ENCODE data around the gene CLCN3.
A peak's percentile ranks its signal among the peaks of the same experiment; 100 is the strongest.

Gene CLCN3

DNA sequence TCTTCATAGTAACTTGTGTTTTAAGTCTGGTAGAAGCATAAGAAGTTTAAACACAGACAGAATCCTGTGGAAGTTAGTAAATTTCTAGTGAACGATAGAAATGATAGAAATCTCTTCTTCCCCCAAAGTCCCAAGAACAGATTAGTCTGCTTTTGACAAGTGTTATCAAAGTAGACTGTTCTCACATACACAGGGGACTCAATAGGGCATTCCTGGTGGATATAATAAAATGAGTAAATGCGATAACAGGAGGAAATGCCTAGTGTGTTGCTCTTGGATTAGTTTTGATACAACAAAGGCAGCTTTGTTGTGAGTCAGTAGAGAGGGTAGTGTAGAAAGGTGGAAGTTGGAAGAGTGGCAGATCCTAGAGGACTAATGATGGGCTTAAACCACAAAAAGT, 43.5 kb downstream of the CLCN3 start:
- H4K20me1 ChIP-seq (ENCODE audit: insufficient read depth, low read length, poor library complexity, severe bottlenecking): no peaks in the 10 kb centered on the region
- H3K27me3 ChIP-seq (ENCODE audit: insufficient read depth, low read length, poor library complexity, severe bottlenecking): no peaks in the 10 kb centered on the region
- no peak overlapping the region for H3K4me2 ChIP-seq (ENCODE audit: low read depth, low read length, poor library complexity, severe bottlenecking)
- no peaks in the 10 kb centered on the region for H3K36me3 ChIP-seq (ENCODE audit: insufficient read depth, low read length)
- no peak overlapping the region for H3K4me3 ChIP-seq (ENCODE audit: low read length, poor library complexity, severe bottlenecking)
- TF ChIP-seq EZH2phosphoT487 (IDR thresholded peaks at IDR 0.05; ENCODE audit: borderline replicate concordance): no peak
- TF ChIP-seq, protein P1, sequence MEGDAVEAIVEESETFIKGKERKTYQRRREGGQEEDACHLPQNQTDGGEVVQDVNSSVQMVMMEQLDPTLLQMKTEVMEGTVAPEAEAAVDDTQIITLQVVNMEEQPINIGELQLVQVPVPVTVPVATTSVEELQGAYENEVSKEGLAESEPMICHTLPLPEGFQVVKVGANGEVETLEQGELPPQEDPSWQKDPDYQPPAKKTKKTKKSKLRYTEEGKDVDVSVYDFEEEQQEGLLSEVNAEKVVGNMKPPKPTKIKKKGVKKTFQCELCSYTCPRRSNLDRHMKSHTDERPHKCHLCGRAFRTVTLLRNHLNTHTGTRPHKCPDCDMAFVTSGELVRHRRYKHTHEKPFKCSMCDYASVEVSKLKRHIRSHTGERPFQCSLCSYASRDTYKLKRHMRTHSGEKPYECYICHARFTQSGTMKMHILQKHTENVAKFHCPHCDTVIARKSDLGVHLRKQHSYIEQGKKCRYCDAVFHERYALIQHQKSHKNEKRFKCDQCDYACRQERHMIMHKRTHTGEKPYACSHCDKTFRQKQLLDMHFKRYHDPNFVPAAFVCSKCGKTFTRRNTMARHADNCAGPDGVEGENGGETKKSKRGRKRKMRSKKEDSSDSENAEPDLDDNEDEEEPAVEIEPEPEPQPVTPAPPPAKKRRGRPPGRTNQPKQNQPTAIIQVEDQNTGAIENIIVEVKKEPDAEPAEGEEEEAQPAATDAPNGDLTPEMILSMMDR (conservative IDR thresholded peaks at IDR 0.05; ENCODE audit: low read length): no peak
- no peaks in the 10 kb centered on the region for H3K79me2 ChIP-seq (ENCODE audit: insufficient read depth, low read length)
- no peaks in the 10 kb centered on the region for H3K9me3 ChIP-seq (ENCODE audit: insufficient read depth, low read depth, low read length)
- H3K9ac ChIP-seq (ENCODE audit: low read depth, low read length, poor library complexity, severe bottlenecking): no peak overlapping the region
- H3K9me2 ChIP-seq (replicated peaks; ENCODE audit: low read depth, low read length): no peaks in the 10 kb centered on the region
- H3K4me1 ChIP-seq (ENCODE audit: insufficient read depth, low read length, poor library complexity, severe bottlenecking): peaks cover 39% of the 10 kb centered on the region
- no peak overlapping the region for H2AFZ ChIP-seq (ENCODE audit: low read length)
- peaks cover 4% of the 10 kb centered on the region; the same call in 1 of the 2 replicates for H3F3A ChIP-seq (ENCODE audit: low read depth)

DNA sequence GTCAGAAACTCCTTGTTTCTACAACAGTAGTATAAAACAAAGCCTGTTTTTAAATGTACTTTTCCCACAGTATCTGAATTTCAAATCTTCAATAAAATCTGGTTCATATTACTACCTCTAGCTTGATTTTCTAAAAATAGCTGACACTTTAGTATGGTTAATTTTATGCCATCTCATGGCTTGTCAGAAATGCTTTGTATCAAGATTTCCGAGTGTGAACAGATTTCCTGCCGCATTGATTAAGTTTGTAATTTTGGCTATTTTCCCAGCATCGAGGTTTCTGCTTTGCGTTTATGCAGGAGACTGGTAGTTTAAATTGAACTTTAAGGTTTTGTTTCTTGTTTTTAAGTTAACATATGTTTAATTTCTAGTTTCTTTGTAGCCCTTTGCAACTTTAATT, 44.2 kb downstream of the CLCN3 start:
- Histone ChIP-seq H3K27me3 (ENCODE audit: insufficient read depth, low read length, poor library complexity, severe bottlenecking) (no peaks in the 10 kb centered on the region), H3K9me2 (replicated peaks; ENCODE audit: low read depth, low read length) (no peaks in the 10 kb centered on the region), H4K20me1 (ENCODE audit: insufficient read depth, low read length, poor library complexity, severe bottlenecking) (no peaks in the 10 kb centered on the region), H3K79me2 (ENCODE audit: insufficient read depth, low read length) (no peaks in the 10 kb centered on the region), H3K4me2 (ENCODE audit: low read depth, low read length, poor library complexity, severe bottlenecking) (peak overlapping the region; percentile 50), H3K4me3 (ENCODE audit: low read length, poor library complexity, severe bottlenecking) (no peak overlapping the region), H3K36me3 (ENCODE audit: insufficient read depth, low read length) (no peaks in the 10 kb centered on the region), H3K4me1 (ENCODE audit: insufficient read depth, low read length, poor library complexity, severe bottlenecking) (peaks cover 32% of the 10 kb centered on the region), H3K9me3 (ENCODE audit: insufficient read depth, low read depth, low read length) (no peaks in the 10 kb centered on the region), H3F3A (ENCODE audit: low read depth) (peaks cover 4% of the 10 kb centered on the region; the same call in 1 of the 2 replicates), H3K9ac (ENCODE audit: low read depth, low read length, poor library complexity, severe bottlenecking) (no peak overlapping the region), H2AFZ (ENCODE audit: low read length) (no peak overlapping the region)
- TF ChIP-seq, protein P1 (conservative IDR thresholded peaks at IDR 0.05; ENCODE audit: low read length): no peak
- no peak for TF ChIP-seq EZH2phosphoT487 (IDR thresholded peaks at IDR 0.05; ENCODE audit: borderline replicate concordance)

DNA sequence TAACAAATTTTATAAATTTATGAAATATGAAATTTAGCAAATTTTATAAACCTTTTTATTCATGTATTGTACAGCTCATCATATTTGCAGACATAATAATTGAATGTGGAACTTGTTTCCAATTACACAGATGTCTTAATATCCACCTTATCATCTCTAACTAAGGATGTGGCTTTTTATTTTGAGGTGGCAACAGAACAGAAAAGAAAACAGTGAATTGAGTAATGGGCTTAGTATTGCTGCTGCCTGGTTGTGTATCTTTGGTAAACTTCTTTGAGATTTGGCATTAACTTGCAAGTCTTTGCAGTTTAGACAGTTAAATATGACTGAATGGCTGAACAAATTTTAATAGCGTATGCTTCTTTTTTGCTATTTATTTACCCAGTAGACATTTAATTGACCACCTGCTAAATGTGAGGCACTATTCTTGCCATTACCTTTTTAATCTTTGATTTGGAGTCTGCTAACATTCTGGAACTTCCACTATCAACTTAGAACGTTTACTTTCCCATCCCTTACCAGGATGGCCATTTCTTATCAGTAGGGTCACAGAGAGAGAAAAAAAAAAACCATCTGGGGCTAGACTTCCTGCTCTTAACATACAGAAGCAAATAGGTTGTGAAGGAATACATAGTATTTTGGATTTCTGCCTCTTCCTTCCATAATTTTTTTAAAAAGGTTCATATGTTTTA, 44.8 kb downstream of the CLCN3 start:
- Histone ChIP-seq H3K4me1 (ENCODE audit: insufficient read depth, low read length, poor library complexity, severe bottlenecking) (peaks cover 26% of the 10 kb centered on the region), H3K9me2 (replicated peaks; ENCODE audit: low read depth, low read length) (no peaks in the 10 kb centered on the region), H2AFZ (ENCODE audit: low read length) (no peak overlapping the region), H3K9ac (ENCODE audit: low read depth, low read length, poor library complexity, severe bottlenecking) (no peak overlapping the region), H3K79me2 (ENCODE audit: insufficient read depth, low read length) (no peaks in the 10 kb centered on the region), H3F3A (ENCODE audit: low read depth) (peaks cover 4% of the 10 kb centered on the region; the same call in 1 of the 2 replicates), H3K27me3 (ENCODE audit: insufficient read depth, low read length, poor library complexity, severe bottlenecking) (no peaks in the 10 kb centered on the region), H3K4me2 (ENCODE audit: low read depth, low read length, poor library complexity, severe bottlenecking) (peak overlapping the region; percentile 50), H3K9me3 (ENCODE audit: insufficient read depth, low read depth, low read length) (no peaks in the 10 kb centered on the region), H3K4me3 (ENCODE audit: low read length, poor library complexity, severe bottlenecking) (peak overlapping the region; percentile 32), H3K36me3 (ENCODE audit: insufficient read depth, low read length) (no peaks in the 10 kb centered on the region), H4K20me1 (ENCODE audit: insufficient read depth, low read length, poor library complexity, severe bottlenecking) (no peaks in the 10 kb centered on the region)
- TF ChIP-seq, protein P1 (conservative IDR thresholded peaks at IDR 0.05; ENCODE audit: low read length): no peak
- no peak for TF ChIP-seq EZH2phosphoT487 (IDR thresholded peaks at IDR 0.05; ENCODE audit: borderline replicate concordance)

All from Loucy (cell line).